BJ (cell line): ENCODE measurements around the gene SYT6. TPM values are rescaled to one million over a fixed set of nuclear protein-coding genes. Genes with fewer than 3 reads are reported as not detected.

Source experiments
- CTCF ChIA-PET: fragments of 350-600 bp; formaldehyde crosslinking; extraction: SDS; loops from one replicate; lab custom pipeline; 2021; ENCODE audit warnings: antibody characterized with exemption, inconsistent platforms; lab: Yijun Ruan, JAX
- POLR2A ChIA-PET: fragments of 300-600 bp; sonication (Branson Sonifier 250); formaldehyde crosslinking; extraction: SDS; loops from one replicate; lab custom pipeline; 2021; ENCODE audit warnings: antibody characterized with exemption; lab: Charles Lee
- DNase-seq: peaks from one replicate; pipeline ENCODE4 v3.0.0-alpha.2; 2011; ENCODE audit warnings: low read depth
- H3K27me3 ChIP-seq: 2 replicates; pipeline ENCODE4 v1.6.0; 2011; ENCODE audit warnings: low read length; ENCODE audit not compliant: control insufficient read depth, insufficient read depth
- H3K36me3 ChIP-seq: 2 replicates; pipeline ENCODE4 v1.5.1; 2011; ENCODE audit warnings: low read length; ENCODE audit not compliant: control insufficient read depth, insufficient read depth
- H3K4me3 ChIP-seq: 2 replicates; pipeline ENCODE4 v1.5.1; 2011; ENCODE audit warnings: low read depth, mild to moderate bottlenecking, control low read depth, low read length
- polyA plus RNA-seq: library from polyadenylated mRNA; depleted of rRNA; stranded (reverse); fragments of >200 nt; gene quantifications from 2 replicates; pipeline ENCODE4 v1.2.3, GENCODE V29; 2011
- TF ChIP-seq, protein P1 (sequence below): IDR thresholded peaks from 2 replicates; pipeline ENCODE4 v1.5.1; 2011; ENCODE audit warnings: low read depth, mild to moderate bottlenecking, control low read depth, inconsistent platforms, low read length, moderate library complexity; ENCODE audit not compliant: insufficient read depth

Gene SYT6
- polyA plus RNA-seq, 1 experiment: not detected

DNA sequence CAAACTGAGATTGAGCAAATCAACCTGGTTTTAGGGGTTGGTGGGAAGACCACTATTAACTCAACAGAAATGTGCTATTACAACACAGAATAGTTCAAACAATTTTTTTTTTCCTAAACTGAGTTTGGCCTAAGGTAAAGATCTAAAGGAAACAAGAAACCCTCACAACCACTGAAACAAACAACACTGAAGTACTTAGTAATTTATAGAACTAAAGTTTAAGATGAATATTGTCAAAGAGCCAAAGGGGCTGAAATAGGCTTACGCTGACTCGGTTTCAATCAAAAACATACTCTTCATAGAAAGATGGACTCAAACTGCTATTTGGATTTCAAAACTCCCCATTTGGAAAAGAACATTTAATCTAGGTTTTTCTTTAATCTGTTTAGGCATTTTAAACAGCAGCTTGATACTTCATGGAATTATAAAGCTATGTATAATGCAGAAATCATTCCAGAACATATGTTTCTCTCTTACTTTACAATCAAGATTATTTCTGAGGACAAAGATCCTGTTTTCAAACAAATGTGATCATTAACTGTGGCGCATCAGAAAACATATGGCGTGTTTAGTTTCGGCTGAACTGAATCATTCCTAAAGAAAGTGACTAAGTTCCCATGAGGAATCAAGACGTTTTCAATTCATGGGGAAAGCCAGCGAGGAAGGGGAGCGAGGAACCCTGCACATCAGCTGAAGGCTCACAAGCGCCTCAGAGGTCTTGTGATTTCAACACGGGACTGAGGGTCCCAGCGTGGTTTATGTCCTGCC, 62.7 kb downstream of the SYT6 start:
- ChIA-PET CTCF (interaction anchor here (0.6 kb wide), 1 partner anchor 112 kb away, joined by 3 read pairs; no protein-coding TSS in a partner anchor), POLR2A (no interaction called here)
- DNase-seq: no peak
- Histone ChIP-seq H3K4me3 (no peak overlapping the region), H3K36me3 (no peaks in the 10 kb centered on the region), H3K27me3 (peaks cover 8% of the 10 kb centered on the region)
- TF ChIP-seq, protein P1, sequence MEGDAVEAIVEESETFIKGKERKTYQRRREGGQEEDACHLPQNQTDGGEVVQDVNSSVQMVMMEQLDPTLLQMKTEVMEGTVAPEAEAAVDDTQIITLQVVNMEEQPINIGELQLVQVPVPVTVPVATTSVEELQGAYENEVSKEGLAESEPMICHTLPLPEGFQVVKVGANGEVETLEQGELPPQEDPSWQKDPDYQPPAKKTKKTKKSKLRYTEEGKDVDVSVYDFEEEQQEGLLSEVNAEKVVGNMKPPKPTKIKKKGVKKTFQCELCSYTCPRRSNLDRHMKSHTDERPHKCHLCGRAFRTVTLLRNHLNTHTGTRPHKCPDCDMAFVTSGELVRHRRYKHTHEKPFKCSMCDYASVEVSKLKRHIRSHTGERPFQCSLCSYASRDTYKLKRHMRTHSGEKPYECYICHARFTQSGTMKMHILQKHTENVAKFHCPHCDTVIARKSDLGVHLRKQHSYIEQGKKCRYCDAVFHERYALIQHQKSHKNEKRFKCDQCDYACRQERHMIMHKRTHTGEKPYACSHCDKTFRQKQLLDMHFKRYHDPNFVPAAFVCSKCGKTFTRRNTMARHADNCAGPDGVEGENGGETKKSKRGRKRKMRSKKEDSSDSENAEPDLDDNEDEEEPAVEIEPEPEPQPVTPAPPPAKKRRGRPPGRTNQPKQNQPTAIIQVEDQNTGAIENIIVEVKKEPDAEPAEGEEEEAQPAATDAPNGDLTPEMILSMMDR: no peak

DNA sequence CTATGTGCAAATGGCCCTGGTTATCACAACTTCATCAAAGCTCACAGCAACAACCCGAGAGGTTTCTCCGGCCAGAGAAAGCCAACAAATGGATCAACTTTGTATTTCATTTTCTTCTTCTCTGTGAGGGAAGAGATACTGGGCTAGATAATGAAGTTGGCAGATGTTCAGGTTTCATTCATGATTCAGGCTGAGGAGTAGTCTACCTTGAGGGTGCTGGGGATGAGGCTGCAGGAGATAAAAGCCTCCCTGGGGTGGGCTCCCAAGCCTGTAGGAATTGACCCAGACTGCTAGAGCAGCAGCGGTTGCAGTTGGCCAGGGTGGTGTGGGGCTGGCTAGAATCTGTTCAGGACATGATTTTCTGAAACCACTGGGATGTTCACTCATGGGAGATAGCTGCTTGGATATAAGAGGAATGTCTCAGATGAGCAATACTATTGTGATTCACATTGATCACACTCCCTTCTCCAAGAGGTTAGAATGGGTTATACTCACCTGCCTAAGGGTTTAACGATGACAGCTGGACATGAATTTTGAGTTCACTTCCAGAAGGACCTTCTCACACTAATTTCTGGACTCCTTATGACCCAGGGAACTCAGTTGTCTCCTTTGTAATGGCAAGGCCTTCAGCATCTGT, 64.0 kb downstream of the SYT6 start:
- H3K36me3 ChIP-seq: no peaks in the 10 kb centered on the region
- DNase-seq: no peak
- ChIA-PET CTCF (interaction anchor here (1.3 kb wide), 1 partner anchor 11 kb away, joined by 4 read pairs; no protein-coding TSS in a partner anchor), POLR2A (no interaction called here)
- TF ChIP-seq, protein P1: no peak
- H3K27me3 ChIP-seq: peaks cover 9% of the 10 kb centered on the region
- H3K4me3 ChIP-seq: no peak overlapping the region

- Histone ChIP-seq H3K4me3 (no peak overlapping the region), H3K27me3 (peaks cover 10% of the 10 kb centered on the region), H3K36me3 (no peaks in the 10 kb centered on the region)
- CTCF ChIA-PET: interaction anchor here (0.9 to 1.3 kb wide), 2 partner anchors 12 to 22 kb away, joined by 3 to 4 read pairs; no protein-coding TSS in a partner anchor
- TF ChIP-seq, protein P1: no peak
- no peak for DNase-seq
- POLR2A ChIA-PET: no interaction called here
Observed at GRCh38 chr1:114088392-114089299, 65.0 kb downstream of the SYT6 start.

DNA sequence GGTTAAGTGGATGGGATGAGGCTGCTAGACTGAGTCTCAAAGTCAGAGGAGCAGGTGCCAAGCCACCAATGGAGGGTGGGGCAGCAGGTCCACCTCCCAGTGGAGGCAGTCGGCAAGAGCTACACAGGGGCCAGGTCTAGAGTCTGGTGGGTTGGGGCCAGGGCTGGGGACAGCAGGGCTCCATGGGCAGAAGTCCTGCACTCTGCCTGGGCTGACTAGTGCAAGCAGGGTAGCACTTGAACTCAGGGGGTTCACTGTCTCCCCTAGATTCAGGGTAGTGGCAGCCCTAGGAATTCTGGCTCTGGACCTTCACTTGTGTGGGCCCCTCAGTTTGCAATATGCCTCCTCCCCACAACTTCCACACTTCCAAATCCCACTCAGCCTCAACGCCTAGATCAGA, 66.2 kb downstream of the SYT6 start:
- no peak overlapping the region for H3K4me3 ChIP-seq
- POLR2A ChIA-PET: no interaction called here
- TF ChIP-seq, protein P1: no peak
- DNase-seq: no peak
- CTCF ChIA-PET: interaction anchor here (0.9 kb wide), 1 partner anchor 24 kb away, joined by 3 read pairs; no protein-coding TSS in a partner anchor
- no peaks in the 10 kb centered on the region for H3K36me3 ChIP-seq
- peaks cover 10% of the 10 kb centered on the region for H3K27me3 ChIP-seq
